Adipose tissue (tissue), 3 donors: ENCODE results near the gene TTLL10. TPM values are rescaled to one million over a fixed set of nuclear protein-coding genes. Genes with fewer than 3 reads are reported as not detected.

Experiments used
- H3K27ac ChIP-seq: one replicate; pipeline ENCODE4 v1.5.1; 2013; ENCODE audit warnings: low read depth, low read length
- WGBS, 3 donors: extraction: QIAGEN DNeasy Blood & Tissue Kit; methylation state at CpG; one replicate each; pipeline ENCODE4 v1.1.7; 2013; 5-methylcytosine and 5-hydroxymethylcytosine counted together
- polyA plus RNA-seq, 3 donors: library from polyadenylated mRNA; stranded (reverse); fragments of 200-250 nt; gene quantifications; one replicate each; pipeline ENCODE4 v1.2.3, GENCODE V29; 2013
- donor health status: healthy with polysubstance abuse.
- donor health status: Bipolar disorder and iron deficiency.
- donor health status: healthy.

The TTLL10 gene
- polyA plus RNA-seq, 3 donors: 0.13 to 0.98 (median 0.45) TPM

DNA sequence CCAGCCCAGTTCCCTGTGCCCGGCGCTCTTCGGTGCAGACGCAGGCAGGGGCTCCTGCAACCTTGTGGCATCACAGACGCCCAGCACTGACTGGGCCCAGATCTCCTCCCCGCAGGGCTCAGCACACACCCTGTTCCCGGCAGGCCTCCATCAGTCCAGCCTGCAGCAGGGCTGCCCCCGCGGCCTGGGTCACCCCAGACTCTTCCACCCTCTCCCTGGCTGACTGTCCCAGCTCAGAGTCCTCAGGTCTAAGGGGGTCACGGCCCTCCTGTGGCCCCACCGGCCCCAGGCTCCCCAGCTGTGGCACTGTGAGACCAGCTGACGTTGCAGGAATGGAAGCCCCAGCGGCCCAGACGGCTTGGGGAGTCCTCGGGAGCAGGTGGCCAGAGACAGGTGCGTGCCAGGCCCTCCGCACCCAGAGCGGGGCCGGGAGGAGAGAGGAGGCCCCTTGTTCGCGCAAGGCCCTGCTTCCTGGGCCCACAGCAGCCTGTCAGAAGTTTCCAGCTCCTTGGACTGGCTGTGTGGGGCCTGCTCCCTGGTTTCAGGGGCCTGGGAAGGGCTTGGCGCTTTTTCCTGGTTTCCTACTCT, 62.6 kb downstream of the TTLL10 start:
- 71 to 80% (median 74%) methylated on average over 19 to 22 of the region's 22 CpGs for WGBS, 3 donors
- H3K27ac ChIP-seq: no peak overlapping the region

GRCh38 chr1:1236945-1237873, 63.5 kb downstream of the TTLL10 start:
- no peak overlapping the region for H3K27ac ChIP-seq
- WGBS, 3 donors: 29 to 37% (median 33%) methylated on average over 27 to 34 of the region's 34 CpGs

DNA sequence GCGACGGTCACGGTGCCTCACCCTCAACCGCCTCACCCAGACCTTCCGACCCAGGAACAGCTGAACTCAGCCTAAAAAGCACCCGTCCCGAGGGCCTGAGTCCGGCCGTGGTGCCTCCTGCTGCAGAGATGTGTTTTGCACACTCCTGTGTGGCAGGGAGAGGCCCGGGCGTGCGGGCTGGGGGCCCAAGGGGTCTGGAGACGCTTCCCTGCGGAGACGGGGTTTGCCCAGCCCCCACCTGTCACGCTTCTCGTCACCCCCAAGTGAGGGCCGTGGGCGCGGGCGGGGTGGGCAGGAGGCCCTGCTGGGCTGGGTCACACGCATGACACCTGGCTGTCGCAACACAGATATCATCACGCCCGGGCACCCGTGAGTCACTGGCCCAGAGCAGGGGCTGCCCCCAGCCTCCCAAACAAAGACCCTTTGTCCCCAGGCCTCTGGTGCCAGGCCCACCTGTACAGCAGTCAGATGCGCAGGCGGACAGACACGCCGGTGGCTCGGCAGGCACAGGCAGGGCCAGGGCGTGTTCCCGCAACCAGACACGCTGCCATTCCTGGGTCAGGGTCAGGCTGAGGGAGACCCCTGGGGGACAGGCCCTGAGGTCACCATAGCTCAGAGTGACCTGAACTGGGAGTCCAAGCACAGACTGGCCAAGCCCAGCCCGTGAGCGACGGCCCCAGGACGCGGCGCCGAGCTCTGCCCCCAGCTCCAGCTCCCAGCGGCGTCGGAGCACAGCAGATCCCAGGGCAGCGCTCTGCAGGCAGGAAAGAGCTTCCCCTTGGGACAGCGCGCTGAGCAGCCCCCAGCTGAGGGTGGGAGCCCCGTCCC, 64.4 kb downstream of the TTLL10 start:
- WGBS, 3 donors: 37 to 55% (median 50%) methylated on average over 44 to 48 of the region's 48 CpGs
- no peak overlapping the region for H3K27ac ChIP-seq

DNA sequence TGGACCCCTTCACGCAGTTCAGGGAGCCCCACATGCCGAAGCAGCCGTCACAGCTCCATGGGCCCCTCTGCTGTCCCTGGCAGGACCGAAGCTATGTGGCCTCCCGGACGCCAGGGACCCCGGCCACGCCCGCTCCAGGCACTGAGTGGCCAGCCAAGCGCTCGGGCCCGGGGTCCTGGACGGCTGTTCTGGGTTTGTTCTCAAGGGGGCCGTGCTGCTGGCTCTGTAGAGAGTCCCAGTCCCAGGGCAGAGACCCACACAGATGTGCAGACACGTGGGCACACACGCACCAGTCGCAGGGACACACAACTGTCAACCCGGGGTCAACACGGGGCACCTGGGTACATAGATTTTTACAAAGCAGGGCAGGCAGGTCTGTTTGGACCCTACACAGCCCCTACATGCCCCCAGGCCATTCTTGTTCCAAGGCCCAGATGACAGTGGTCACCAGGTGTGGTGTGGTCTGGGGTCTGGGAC, 65.1 kb downstream of the TTLL10 start:
- WGBS, 3 donors: 62 to 73% (median 68%) methylated on average over 15 to 19 of the region's 19 CpGs
- H3K27ac ChIP-seq: no peak overlapping the region

GRCh38 chr1:1239227-1239613, 65.5 kb downstream of the TTLL10 start:
- 55 to 65% (median 63%) methylated on average over 14 to 15 of the region's 15 CpGs for WGBS, 3 donors
- no peak overlapping the region for H3K27ac ChIP-seq

DNA sequence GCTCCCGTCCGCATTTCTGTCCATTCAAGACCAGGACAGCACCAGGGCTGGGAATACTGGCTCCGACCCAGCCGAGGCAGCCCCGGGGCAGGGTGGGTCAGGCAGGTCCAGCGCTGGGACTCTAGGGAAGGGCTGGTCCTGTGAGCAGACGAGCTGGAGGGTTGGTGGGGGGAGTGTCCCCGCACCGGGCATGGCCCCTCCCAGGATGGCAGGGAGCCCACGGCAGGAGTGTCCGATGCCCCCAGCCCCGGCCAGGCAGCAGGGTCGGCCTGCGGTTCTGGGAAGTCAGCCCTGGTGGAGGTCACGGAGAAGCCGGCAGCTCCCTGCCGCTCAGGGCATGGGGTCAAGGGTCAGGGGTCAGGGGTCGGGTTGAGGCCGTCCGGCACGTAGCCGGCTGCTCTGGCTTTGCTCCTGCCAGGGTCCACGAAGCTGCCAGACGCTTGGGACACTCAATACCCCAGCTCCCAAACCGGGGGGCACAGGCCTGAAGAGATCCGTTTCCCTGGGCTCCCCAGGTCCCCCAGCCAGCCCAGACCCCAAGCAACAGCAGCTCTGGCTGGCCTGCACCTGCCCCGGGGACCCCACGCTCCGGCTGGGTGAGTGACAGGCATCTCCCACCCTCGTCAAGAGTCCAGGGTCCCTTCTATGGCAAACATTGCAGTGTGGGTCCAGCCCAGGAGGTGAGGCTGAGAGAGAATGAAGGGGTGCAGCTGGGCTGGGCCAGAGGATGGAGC, 66.1 kb downstream of the TTLL10 start:
- no peak overlapping the region for H3K27ac ChIP-seq
- 32 to 39% (median 32%) methylated on average over 30 of the region's 30 CpGs for WGBS, 3 donors

DNA sequence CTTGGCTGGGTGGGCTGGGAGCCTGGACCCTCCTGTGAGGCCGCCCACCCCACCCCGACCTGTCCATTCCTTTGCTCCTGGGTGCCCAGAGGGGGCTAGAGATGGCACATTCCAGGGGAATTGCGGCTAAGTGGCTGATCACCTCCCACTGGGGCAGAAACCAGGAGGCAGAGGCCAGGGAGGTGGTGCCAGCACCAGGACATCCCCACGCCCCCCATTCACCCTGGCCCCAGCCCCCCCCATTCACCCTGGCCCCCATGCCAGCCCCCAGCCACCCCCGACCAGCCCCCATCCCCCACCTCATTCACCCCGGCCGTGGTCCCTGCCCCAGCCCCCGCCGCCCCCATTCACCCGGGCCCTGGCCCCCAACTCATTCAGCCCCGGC, 66.7 kb downstream of the TTLL10 start:
- WGBS, 3 donors: 59 to 68% (median 59%) methylated on average over 5 to 11 of the region's 11 CpGs
- no peak overlapping the region for H3K27ac ChIP-seq

- no peak overlapping the region for H3K27ac ChIP-seq
- WGBS, 3 donors: 55 to 62% (median 60%) methylated on average over 21 to 23 of the region's 23 CpGs
Observed at GRCh38 chr1:1240822-1241587, 67.3 kb downstream of the TTLL10 start.

DNA sequence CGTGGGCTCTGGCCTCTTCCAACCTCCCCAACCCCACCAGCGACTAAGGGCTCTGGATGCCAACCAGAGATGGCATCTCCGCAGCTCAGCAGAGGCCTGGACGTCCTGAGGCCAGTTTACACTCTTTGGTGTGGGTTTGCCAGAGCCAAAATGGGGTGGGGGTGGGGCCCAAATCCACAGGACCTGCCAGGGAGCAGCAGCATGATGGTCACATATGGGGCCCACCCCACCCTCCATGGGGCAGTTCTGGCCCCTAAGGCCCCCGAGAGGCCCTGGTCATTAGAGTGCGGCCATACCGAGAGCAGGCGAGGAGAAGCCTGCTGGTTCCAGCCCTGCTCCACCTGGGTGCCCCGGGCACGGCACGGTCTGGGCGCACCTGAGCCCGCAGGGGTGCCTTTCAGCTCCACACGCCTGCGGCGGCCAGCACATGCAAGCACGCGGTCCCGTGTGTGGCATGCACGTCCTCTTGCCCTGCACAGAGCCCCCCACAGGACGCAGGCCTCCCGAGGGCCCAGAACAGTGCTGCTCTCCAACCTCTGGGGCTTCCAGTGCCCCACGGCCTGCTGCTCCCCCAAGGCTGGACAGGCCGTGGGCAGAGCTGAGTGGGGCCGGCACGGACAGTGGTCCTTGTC, 68.0 kb downstream of the TTLL10 start:
- H3K27ac ChIP-seq: no peak overlapping the region
- 85 to 90% (median 88%) methylated on average over 25 to 26 of the region's 26 CpGs for WGBS, 3 donors

- WGBS, 3 donors: 86 to 90% (median 89%) methylated on average over 35 to 41 of the region's 41 CpGs
- no peak overlapping the region for H3K27ac ChIP-seq
Observed at GRCh38 chr1:1242461-1243265, 69.0 kb downstream of the TTLL10 start.

DNA sequence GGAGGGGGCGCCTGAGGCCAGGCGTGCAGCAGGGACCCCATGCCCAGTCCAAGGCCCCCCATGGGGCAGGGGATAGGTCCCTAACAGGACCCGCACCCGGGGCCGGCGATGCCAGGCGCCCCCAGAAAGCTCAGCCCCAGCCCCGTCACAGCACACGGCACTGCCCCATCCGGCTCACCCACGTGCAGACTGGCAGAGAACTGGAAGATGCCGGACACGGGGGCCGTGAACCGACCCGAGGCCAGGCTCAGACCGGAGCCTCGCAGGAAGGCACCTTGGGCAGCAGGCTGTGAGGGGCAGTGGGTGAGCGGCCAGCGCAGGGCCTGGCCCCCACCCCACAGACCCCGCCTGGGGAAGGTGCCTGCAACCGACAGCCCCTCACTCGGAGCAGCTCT, 69.6 kb downstream of the TTLL10 start:
- 90 to 92% (median 91%) methylated on average over 18 to 23 of the region's 23 CpGs for WGBS, 3 donors
- H3K27ac ChIP-seq: no peak overlapping the region

- H3K27ac ChIP-seq: no peak overlapping the region
- WGBS, 3 donors: 59 to 74% (median 61%) methylated on average over 19 to 23 of the region's 23 CpGs
Observed at GRCh38 chr1:1243807-1244191, 70.1 kb downstream of the TTLL10 start.

GRCh38 chr1:1244192-1244811, 70.6 kb downstream of the TTLL10 start:
- H3K27ac ChIP-seq: no peak overlapping the region
- 62 to 69% (median 64%) methylated on average over 25 to 30 of the region's 30 CpGs for WGBS, 3 donors

DNA sequence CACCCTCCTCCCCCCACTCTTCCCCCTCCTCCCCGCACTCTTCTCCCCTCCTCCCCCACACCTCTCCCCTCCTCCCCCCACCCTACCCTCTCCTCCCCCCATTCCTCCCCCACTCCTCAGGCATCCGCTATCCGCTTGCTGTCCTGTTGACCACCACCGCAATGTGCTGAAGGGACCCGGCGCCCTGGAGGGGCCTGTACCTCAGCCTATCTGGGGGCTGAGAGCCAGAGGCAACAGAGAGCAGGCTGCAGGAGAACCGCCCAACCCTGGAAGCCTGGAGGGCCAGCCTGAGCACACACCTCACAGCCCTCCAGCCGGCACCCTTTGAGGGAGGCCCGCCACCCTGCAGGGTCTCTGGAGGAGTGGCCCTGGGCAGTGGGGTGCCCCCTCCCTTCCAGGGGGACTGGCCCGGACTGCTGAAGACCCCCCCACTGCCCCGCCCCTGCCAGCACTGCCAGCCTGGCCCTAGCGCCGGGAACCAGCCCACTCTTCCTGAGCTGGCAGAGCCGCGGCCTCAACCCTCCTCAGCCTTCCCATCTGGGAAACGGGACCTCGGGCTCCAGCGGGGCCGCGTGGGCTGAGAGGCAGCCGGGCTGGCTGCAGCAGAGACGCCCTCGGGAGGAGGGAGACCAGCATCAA, 71.6 kb downstream of the TTLL10 start:
- H3K27ac ChIP-seq: no peak overlapping the region
- 65 to 85% (median 77%) methylated on average over 18 to 23 of the region's 23 CpGs for WGBS, 3 donors

GRCh38 chr1:1245817-1246576, 72.3 kb downstream of the TTLL10 start:
- no peak overlapping the region for H3K27ac ChIP-seq
- 34 to 37% (median 36%) methylated on average over 37 to 45 of the region's 45 CpGs for WGBS, 3 donors
